GM18508 (cell line): ENCODE results near the gene SLC15A4.
A peak's percentile ranks its signal among the peaks of the same experiment; 100 is the strongest.
"Not testable (repeated sequence)": the region's sequence is repeated elsewhere in the genome, so short reads cannot be mapped to it uniquely, and the experiment has no call there.

Source experiments
- ATAC-seq: cut with Tn5 transposase; IDR thresholded peaks from one replicate; pipeline ENCODE4 v1.9.1; 2021; ENCODE audit warnings: moderate number of reproducible peaks; ENCODE audit not compliant: insufficient read depth, unreplicated experiment

SLC15A4 gene

GRCh38 chr12:128823916-128824839, at the start of gene SLC15A4:
Gene SLC15A4 (minus strand): TSS chr12:128823958. CDS start chr12:128823943, 15 bp downstream.
- ATAC-seq, result peak; percentile 65

GRCh38 chr12:128872303-128872702, 48.5 kb upstream of the SLC15A4 start:
- no peak for ATAC-seq

- ATAC-seq, result no peak
Measured at GRCh38 chr12:128871516-128871892, 47.7 kb upstream of the SLC15A4 start.

- no peak for ATAC-seq
Measured at GRCh38 chr12:128867466-128867865, 43.7 kb upstream of the SLC15A4 start.

- no peak for ATAC-seq
Measured at GRCh38 chr12:128864516-128865186, 40.9 kb upstream of the SLC15A4 start.

- ATAC-seq, result no peak
Measured at GRCh38 chr12:128863957-128864356, 40.2 kb upstream of the SLC15A4 start.

- no peak for ATAC-seq
Measured at GRCh38 chr12:128861226-128862016, 37.7 kb upstream of the SLC15A4 start.

- ATAC-seq, result no peak
Measured at GRCh38 chr12:128859311-128859710, 35.6 kb upstream of the SLC15A4 start.

- ATAC-seq, result no peak
Measured at GRCh38 chr12:128857133-128857763, 33.5 kb upstream of the SLC15A4 start.

GRCh38 chr12:128856791-128857078, 33.0 kb upstream of the SLC15A4 start:
- no peak for ATAC-seq

- ATAC-seq, result no peak
Measured at GRCh38 chr12:128856035-128856790, 32.5 kb upstream of the SLC15A4 start.

- no peak for ATAC-seq
Measured at GRCh38 chr12:128853600-128854197, 29.9 kb upstream of the SLC15A4 start.

GRCh38 chr12:128852885-128853599, 29.3 kb upstream of the SLC15A4 start, which contains the start of gene GLT1D1:
Gene GLT1D1 (plus strand): TSS chr12:128853478. CDS start chr12:128853582, 104 bp downstream.
- no peak for ATAC-seq

GRCh38 chr12:128852026-128852698, 28.4 kb upstream of the SLC15A4 start:
- no peak for ATAC-seq

- not testable (repeated sequence) for ATAC-seq
Measured at GRCh38 chr12:128851429-128851828, 27.7 kb upstream of the SLC15A4 start.

GRCh38 chr12:128850400-128850799, 26.6 kb upstream of the SLC15A4 start:
- ATAC-seq, result no peak

GRCh38 chr12:128849806-128850205, 26.0 kb upstream of the SLC15A4 start:
- not testable (repeated sequence) for ATAC-seq

GRCh38 chr12:128848371-128848770, 24.6 kb upstream of the SLC15A4 start:
- no peak for ATAC-seq
